WTC11 (cell line): ENCODE measurements around the gene BRI3BP. TPM values are rescaled to one million over a fixed set of nuclear protein-coding genes. Genes with fewer than 3 reads are reported as not detected.

Source experiments
- ATAC-seq: fragments of 200-7000 bp; cut with Tn5 transposase; 2 replicates; pipeline ENCODE4 v1.10.0; 2021; ENCODE audit warnings: mild to moderate bottlenecking, moderate library complexity
- CTCF ChIA-PET: fragments of 300-600 bp; sonication (Branson Sonifier 250); formaldehyde crosslinking; loops from one replicate; lab custom pipeline; 2021; ENCODE audit warnings: antibody characterized with exemption; lab: Charles Lee
- POLR2A ChIA-PET: fragments of 350-600 bp; sonication (Branson Sonifier 250); formaldehyde crosslinking; loops from one replicate; lab custom pipeline; 2021; ENCODE audit warnings: antibody characterized with exemption; lab: Charles Lee
- DNase-seq: peaks from one replicate; pipeline ENCODE4 v3.0.0; 2021; ENCODE audit warnings: low spot score
- H3K27ac Mint-ChIP-seq: 2 replicates; pipeline ENCODE4 v1.8.0; 2021; ENCODE audit warnings: mixed read lengths
- H3K27me3 Mint-ChIP-seq: 2 replicates; pipeline ENCODE4 v1.8.0; 2021; ENCODE audit warnings: low read depth, mild to moderate bottlenecking, moderate library complexity, mixed read lengths
- H3K36me3 Mint-ChIP-seq: 2 replicates; pipeline ENCODE4 v1.8.0; 2021; ENCODE audit warnings: mixed read lengths
- H3K4me1 Mint-ChIP-seq: 2 replicates; pipeline ENCODE4 v1.8.0; 2022; ENCODE audit warnings: mixed read lengths
- H3K4me3 Mint-ChIP-seq: 2 replicates; pipeline ENCODE4 v1.8.0; 2021; ENCODE audit warnings: mild to moderate bottlenecking, moderate library complexity, mixed read lengths
- H3K9me3 Mint-ChIP-seq: 2 replicates; pipeline ENCODE4 v1.8.0; 2021; ENCODE audit warnings: mixed read lengths
- ATF1 ChIP-seq: sonication (generic); formaldehyde crosslinking; IDR thresholded peaks from 2 replicates; pipeline ENCODE4 v1.8.1; 2023; ENCODE audit warnings: mild to moderate bottlenecking, moderate library complexity, missing genetic modification reagents
- ESRRA ChIP-seq: sonication (generic); formaldehyde crosslinking; IDR thresholded peaks from 2 replicates; pipeline ENCODE4 v1.8.1; 2022; ENCODE audit warnings: mild to moderate bottlenecking, missing genetic modification reagents, borderline replicate concordance
- FOXJ3 ChIP-seq: sonication (generic); formaldehyde crosslinking; IDR thresholded peaks from 2 replicates; pipeline ENCODE4 v1.9.0; 2021; ENCODE audit warnings: missing genetic modification reagents, mild to moderate bottlenecking, borderline replicate concordance
- GABPB1 ChIP-seq: sonication (generic); formaldehyde crosslinking; IDR thresholded peaks from 2 replicates; pipeline ENCODE4 v1.8.1; 2023; ENCODE audit warnings: mild to moderate bottlenecking, missing genetic modification reagents
- GRHL2 ChIP-seq: fragments of 250-450 bp; sonication (Bioruptor Pico); IDR thresholded peaks from 2 replicates; pipeline ENCODE4 v1.8.0; 2022; ENCODE audit warnings: mild to moderate bottlenecking, moderate library complexity; ENCODE audit not compliant: insufficient replicate concordance, severe bottlenecking
- GTF2I ChIP-seq: fragments of 250-450 bp; sonication (Bioruptor Pico); conservative IDR thresholded peaks from 2 replicates; pipeline ENCODE4 v1.4.0; 2021; ENCODE audit warnings: mild to moderate bottlenecking
- IRF1 ChIP-seq: sonication (generic); formaldehyde crosslinking; IDR thresholded peaks from 2 replicates; pipeline ENCODE4 v1.8.0; 2023; ENCODE audit warnings: missing genetic modification reagents
- KAT7 ChIP-seq: sonication (generic); formaldehyde crosslinking; IDR thresholded peaks from 2 replicates; pipeline ENCODE4 v1.8.1; 2023; ENCODE audit warnings: missing genetic modification reagents, mild to moderate bottlenecking, borderline replicate concordance
- NFATC4 ChIP-seq: fragments of 250-450 bp; sonication (Bioruptor Pico); IDR thresholded peaks from 2 replicates; pipeline ENCODE4 v1.9.0; 2021; ENCODE audit warnings: mild to moderate bottlenecking
- NFYB ChIP-seq: sonication (generic); formaldehyde crosslinking; conservative IDR thresholded peaks from 2 replicates; pipeline ENCODE4 v1.8.0; 2022; ENCODE audit warnings: low read depth, missing genetic modification reagents
- NR2C2 ChIP-seq: sonication (generic); formaldehyde crosslinking; IDR thresholded peaks from 2 replicates; pipeline ENCODE4 v1.8.0; 2022; ENCODE audit warnings: mild to moderate bottlenecking, missing genetic modification reagents
- SP1 ChIP-seq: sonication (generic); formaldehyde crosslinking; conservative IDR thresholded peaks from 2 replicates; pipeline ENCODE4 v1.8.1; 2022; ENCODE audit warnings: missing genetic modification reagents
- TEAD4 ChIP-seq: sonication (generic); formaldehyde crosslinking; IDR thresholded peaks from 2 replicates; pipeline ENCODE4 v1.8.0; 2022; ENCODE audit warnings: mild to moderate bottlenecking, missing genetic modification reagents
- ZNF219 ChIP-seq: sonication (generic); formaldehyde crosslinking; IDR thresholded peaks from 2 replicates; pipeline ENCODE4 v1.8.0; 2023; ENCODE audit warnings: missing genetic modification reagents, mild to moderate bottlenecking, borderline replicate concordance
- ZNF317 ChIP-seq: sonication (generic); formaldehyde crosslinking; IDR thresholded peaks from 2 replicates; pipeline ENCODE4 v1.8.1; 2023; ENCODE audit warnings: low read depth, mild to moderate bottlenecking, moderate library complexity, missing genetic modification reagents, borderline replicate concordance
- ZNF396 ChIP-seq: fragments of 250-450 bp; sonication (Bioruptor Pico); IDR thresholded peaks from 2 replicates; pipeline ENCODE4 v1.8.0; 2021; ENCODE audit warnings: mild to moderate bottlenecking, moderate library complexity, borderline replicate concordance
- ZNF671 ChIP-seq: fragments of 250-450 bp; sonication (Bioruptor Pico); IDR thresholded peaks from 2 replicates; pipeline ENCODE4 v1.8.0; 2021; ENCODE audit warnings: mild to moderate bottlenecking
- total RNA-seq: library from RNA; stranded (reverse); gene quantifications from 3 replicates; pipeline ENCODE4 v1.2.3, GENCODE V29; 2021
- TF ChIP-seq, protein P1 (sequence below): sonication (generic); formaldehyde crosslinking; IDR thresholded peaks from 2 replicates; pipeline ENCODE4 v1.8.1; 2022; ENCODE audit warnings: mild to moderate bottlenecking, missing genetic modification reagents, moderate library complexity, borderline replicate concordance
- TF ChIP-seq, protein P2 (sequence below): sonication (generic); formaldehyde crosslinking; IDR thresholded peaks from 2 replicates; pipeline ENCODE4 v1.8.1; 2022; ENCODE audit warnings: missing genetic modification reagents, borderline replicate concordance
- TF ChIP-seq, protein P3 (sequence below): sonication (generic); formaldehyde crosslinking; IDR thresholded peaks from 2 replicates; pipeline ENCODE4 v1.8.1; 2023; ENCODE audit warnings: mild to moderate bottlenecking, missing genetic modification reagents
- TF ChIP-seq, protein P4 (sequence below): fragments of 250-450 bp; sonication (Bioruptor Pico); IDR thresholded peaks from 2 replicates; pipeline ENCODE4 v1.9.0; 2021; ENCODE audit warnings: mild to moderate bottlenecking, borderline replicate concordance

BRI3BP gene
- total RNA-seq, 1 experiment from 2014 or later: 11.9 TPM

GRCh38 chr12:125070112-125070511 lies 76.7 kb downstream of the BRI3BP start:
- H3K36me3 Mint-ChIP-seq: peaks cover 24% of the 10 kb centered on the region
- H3K4me3 Mint-ChIP-seq: no peak overlapping the region
- DNase-seq (no peak), ATAC-seq (no peak; the same call in 1 of the 2 replicates)
- POLR2A ChIA-PET: interaction anchor here (0.9 kb wide), 1 partner anchor 70 kb away, joined by 3 read pairs; no protein-coding TSS in a partner anchor
- CTCF ChIA-PET: interaction anchor here (1.1 to 2.3 kb wide), 3 partner anchors 21 to 77 kb away, joined by 5 to 8 read pairs (median 5); partner anchors contain the start of gene BRI3BP
- peaks cover 24% of the 10 kb centered on the region for H3K4me1 Mint-ChIP-seq
- H3K27ac Mint-ChIP-seq: no peak overlapping the region
- H3K9me3 Mint-ChIP-seq: no peaks in the 10 kb centered on the region
- no peaks in the 10 kb centered on the region for H3K27me3 Mint-ChIP-seq
- no peak for TF ChIP-seq NR2C2 (CRISPR knock-in tag)
- no peak for TF ChIP-seq ZNF671 (CRISPR knock-in tag)
- no peak for TF ChIP-seq ZNF317
- TF ChIP-seq NFYB: no peak
- no peak for TF ChIP-seq FOXJ3 (CRISPR knock-in tag)
- no peak for TF ChIP-seq IRF1 (CRISPR knock-in tag)
- TF ChIP-seq ZNF219 (CRISPR knock-in tag): no peak
- TF ChIP-seq, protein P1, sequence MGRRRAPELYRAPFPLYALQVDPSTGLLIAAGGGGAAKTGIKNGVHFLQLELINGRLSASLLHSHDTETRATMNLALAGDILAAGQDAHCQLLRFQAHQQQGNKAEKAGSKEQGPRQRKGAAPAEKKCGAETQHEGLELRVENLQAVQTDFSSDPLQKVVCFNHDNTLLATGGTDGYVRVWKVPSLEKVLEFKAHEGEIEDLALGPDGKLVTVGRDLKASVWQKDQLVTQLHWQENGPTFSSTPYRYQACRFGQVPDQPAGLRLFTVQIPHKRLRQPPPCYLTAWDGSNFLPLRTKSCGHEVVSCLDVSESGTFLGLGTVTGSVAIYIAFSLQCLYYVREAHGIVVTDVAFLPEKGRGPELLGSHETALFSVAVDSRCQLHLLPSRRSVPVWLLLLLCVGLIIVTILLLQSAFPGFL (CRISPR knock-in tag): no peak
- no peak for TF ChIP-seq TEAD4 (CRISPR knock-in tag)
- no peak for TF ChIP-seq GRHL2 (CRISPR knock-in tag)
- TF ChIP-seq, protein P2, sequence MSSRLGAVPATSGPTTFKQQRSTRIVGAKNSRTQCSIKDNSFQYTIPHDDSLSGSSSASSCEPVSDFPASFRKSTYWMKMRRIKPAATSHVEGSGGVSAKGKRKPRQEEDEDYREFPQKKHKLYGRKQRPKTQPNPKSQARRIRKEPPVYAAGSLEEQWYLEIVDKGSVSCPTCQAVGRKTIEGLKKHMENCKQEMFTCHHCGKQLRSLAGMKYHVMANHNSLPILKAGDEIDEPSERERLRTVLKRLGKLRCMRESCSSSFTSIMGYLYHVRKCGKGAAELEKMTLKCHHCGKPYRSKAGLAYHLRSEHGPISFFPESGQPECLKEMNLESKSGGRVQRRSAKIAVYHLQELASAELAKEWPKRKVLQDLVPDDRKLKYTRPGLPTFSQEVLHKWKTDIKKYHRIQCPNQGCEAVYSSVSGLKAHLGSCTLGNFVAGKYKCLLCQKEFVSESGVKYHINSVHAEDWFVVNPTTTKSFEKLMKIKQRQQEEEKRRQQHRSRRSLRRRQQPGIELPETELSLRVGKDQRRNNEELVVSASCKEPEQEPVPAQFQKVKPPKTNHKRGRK (CRISPR knock-in tag): no peak
- TF ChIP-seq NFATC4 (CRISPR knock-in tag): no peak
- TF ChIP-seq, protein P3, sequence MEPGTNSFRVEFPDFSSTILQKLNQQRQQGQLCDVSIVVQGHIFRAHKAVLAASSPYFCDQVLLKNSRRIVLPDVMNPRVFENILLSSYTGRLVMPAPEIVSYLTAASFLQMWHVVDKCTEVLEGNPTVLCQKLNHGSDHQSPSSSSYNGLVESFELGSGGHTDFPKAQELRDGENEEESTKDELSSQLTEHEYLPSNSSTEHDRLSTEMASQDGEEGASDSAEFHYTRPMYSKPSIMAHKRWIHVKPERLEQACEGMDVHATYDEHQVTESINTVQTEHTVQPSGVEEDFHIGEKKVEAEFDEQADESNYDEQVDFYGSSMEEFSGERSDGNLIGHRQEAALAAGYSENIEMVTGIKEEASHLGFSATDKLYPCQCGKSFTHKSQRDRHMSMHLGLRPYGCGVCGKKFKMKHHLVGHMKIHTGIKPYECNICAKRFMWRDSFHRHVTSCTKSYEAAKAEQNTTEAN: no peak
- TF ChIP-seq GABPB1 (CRISPR knock-in tag): no peak
- TF ChIP-seq GTF2I (CRISPR knock-in tag): no peak
- TF ChIP-seq KAT7 (CRISPR knock-in tag): no peak
- TF ChIP-seq, all 79 proteins: peak for 0

DNA sequence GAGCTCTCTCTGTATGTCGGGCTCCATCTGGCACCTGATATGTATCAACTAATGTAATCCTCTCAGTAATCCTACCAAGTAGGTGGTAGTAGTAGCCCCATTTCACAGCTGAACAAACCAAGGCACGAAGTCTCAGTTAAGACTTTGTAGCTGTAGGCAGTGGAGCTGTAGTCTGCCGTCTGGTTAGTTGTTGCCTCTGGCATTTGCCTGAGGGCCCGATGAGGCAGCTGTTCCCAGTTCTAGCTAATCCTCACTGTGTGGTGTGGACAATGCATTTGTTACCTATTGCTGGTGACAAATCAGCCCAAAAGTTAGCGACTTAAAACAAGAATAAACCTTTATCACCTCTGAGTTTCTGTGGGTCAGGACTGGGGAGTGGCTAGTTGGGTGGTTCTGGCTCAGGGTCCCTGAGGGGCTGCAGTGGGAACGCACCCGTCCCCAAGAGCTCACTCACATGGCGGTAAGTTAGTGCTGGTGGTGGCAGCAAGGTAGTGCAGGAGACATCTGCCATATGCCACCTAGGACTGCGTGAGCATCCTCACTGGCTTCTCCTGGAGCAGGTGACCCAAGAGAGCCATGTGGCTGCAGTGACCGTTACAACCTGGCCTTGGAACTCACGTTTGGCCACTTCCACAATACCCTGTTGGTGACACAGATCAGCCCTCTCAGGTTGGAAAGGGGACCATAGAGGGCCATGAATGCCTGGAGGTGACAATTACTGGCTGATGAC lies 77.4 kb downstream of the BRI3BP start:
- no peaks in the 10 kb centered on the region for H3K9me3 Mint-ChIP-seq
- CTCF ChIA-PET: interaction anchor here (1.1 to 2.3 kb wide), 3 partner anchors 21 to 77 kb away, joined by 5 to 8 read pairs (median 5); partner anchors contain the start of gene BRI3BP

More for the DNA sequence above, 77.4 kb downstream of the BRI3BP start:
- Mint-ChIP-seq H3K4me3 (no peak overlapping the region), H3K27ac (0 out of 2 replicates have a peak overlapping the region, but pooled peaks have one; percentile 24), H3K27me3 (no peaks in the 10 kb centered on the region), H3K36me3 (peaks cover 29% of the 10 kb centered on the region)
- DNase-seq: no peak
- POLR2A ChIA-PET: interaction anchor here (0.9 kb wide), 1 partner anchor 71 kb away, joined by 3 read pairs; no protein-coding TSS in a partner anchor
- no peak for TF ChIP-seq ZNF396 (CRISPR knock-in tag)
- TF ChIP-seq, protein P4, sequence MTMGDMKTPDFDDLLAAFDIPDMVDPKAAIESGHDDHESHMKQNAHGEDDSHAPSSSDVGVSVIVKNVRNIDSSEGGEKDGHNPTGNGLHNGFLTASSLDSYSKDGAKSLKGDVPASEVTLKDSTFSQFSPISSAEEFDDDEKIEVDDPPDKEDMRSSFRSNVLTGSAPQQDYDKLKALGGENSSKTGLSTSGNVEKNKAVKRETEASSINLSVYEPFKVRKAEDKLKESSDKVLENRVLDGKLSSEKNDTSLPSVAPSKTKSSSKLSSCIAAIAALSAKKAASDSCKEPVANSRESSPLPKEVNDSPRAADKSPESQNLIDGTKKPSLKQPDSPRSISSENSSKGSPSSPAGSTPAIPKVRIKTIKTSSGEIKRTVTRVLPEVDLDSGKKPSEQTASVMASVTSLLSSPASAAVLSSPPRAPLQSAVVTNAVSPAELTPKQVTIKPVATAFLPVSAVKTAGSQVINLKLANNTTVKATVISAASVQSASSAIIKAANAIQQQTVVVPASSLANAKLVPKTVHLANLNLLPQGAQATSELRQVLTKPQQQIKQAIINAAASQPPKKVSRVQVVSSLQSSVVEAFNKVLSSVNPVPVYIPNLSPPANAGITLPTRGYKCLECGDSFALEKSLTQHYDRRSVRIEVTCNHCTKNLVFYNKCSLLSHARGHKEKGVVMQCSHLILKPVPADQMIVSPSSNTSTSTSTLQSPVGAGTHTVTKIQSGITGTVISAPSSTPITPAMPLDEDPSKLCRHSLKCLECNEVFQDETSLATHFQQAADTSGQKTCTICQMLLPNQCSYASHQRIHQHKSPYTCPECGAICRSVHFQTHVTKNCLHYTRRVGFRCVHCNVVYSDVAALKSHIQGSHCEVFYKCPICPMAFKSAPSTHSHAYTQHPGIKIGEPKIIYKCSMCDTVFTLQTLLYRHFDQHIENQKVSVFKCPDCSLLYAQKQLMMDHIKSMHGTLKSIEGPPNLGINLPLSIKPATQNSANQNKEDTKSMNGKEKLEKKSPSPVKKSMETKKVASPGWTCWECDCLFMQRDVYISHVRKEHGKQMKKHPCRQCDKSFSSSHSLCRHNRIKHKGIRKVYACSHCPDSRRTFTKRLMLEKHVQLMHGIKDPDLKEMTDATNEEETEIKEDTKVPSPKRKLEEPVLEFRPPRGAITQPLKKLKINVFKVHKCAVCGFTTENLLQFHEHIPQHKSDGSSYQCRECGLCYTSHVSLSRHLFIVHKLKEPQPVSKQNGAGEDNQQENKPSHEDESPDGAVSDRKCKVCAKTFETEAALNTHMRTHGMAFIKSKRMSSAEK (CRISPR knock-in tag): no peak
- TF ChIP-seq, protein P3: no peak
- TF ChIP-seq ESRRA (CRISPR knock-in tag): no peak
- no peak for TF ChIP-seq ATF1 (CRISPR knock-in tag)
- no peak for TF ChIP-seq SP1 (CRISPR knock-in tag)
- TF ChIP-seq, all 79 proteins: peak for 0
- peak; percentile 20; the same call in 1 of the 2 replicates for ATAC-seq
- H3K4me1 Mint-ChIP-seq: peaks cover 24% of the 10 kb centered on the region
